ENCODE results near the gene DLGAP5.

GRCh38 chr14:55228261-55228660 lies 36.9 kb upstream of the DLGAP5 start:
- TF ChIP-seq POLR2A (IDR thresholded peaks at IDR 0.05) (no peak), CTCF (IDR thresholded peaks at IDR 0.05) (no peak), EP300 (IDR thresholded peaks at IDR 0.05) (no peak)
